NCI-H345 treated with DMSO at 0.1 percent for 48 hours (cell line): ENCODE measurements around the gene ITGA11.

Experiments
- DNase-seq: peaks from one replicate; lab custom pipeline; 2025; ENCODE audit not compliant: unreplicated experiment; lab: John Stamatoyannopoulos, UW

The ITGA11 gene

GRCh38 chr15:68447209-68447608 lies 15.2 kb upstream of the ITGA11 start:
- DNase-seq = no peak

- DNase-seq = no peak
Observed at GRCh38 chr15:68445351-68445750, 13.4 kb upstream of the ITGA11 start.

- DNase-seq = no peak
Observed at GRCh38 chr15:68444336-68444735, 12.4 kb upstream of the ITGA11 start.

GRCh38 chr15:68442903-68443302 lies 10.9 kb upstream of the ITGA11 start:
- DNase-seq = no peak

- DNase-seq = no peak
Observed at GRCh38 chr15:68442041-68442440, 10.1 kb upstream of the ITGA11 start.

- DNase-seq = no peak
Observed at GRCh38 chr15:68441045-68441743, 9.2 kb upstream of the ITGA11 start.

- no peak for DNase-seq
Observed at GRCh38 chr15:68440136-68440535, 8.2 kb upstream of the ITGA11 start.

GRCh38 chr15:68439506-68439905 lies 7.5 kb upstream of the ITGA11 start:
- DNase-seq = no peak

- no peak for DNase-seq
Observed at GRCh38 chr15:68436680-68437079, 4.7 kb upstream of the ITGA11 start.

- no peak for DNase-seq
Observed at GRCh38 chr15:68435966-68436365, 4.0 kb upstream of the ITGA11 start.

GRCh38 chr15:68434021-68434420 lies 2.1 kb upstream of the ITGA11 start:
- DNase-seq = no peak

GRCh38 chr15:68433551-68433950 lies 1.6 kb upstream of the ITGA11 start:
- no peak for DNase-seq

- no peak for DNase-seq
Observed at GRCh38 chr15:68432441-68433064, 590 bp upstream of the ITGA11 start.

GRCh38 chr15:68431037-68431791 lies 749 bp downstream of the ITGA11 start:
- DNase-seq = no peak

GRCh38 chr15:68430471-68431036 lies 1.4 kb downstream of the ITGA11 start:
- DNase-seq = no peak

- no peak for DNase-seq
Observed at GRCh38 chr15:68429691-68430470, 2.1 kb downstream of the ITGA11 start.

GRCh38 chr15:68428431-68428940 lies 3.5 kb downstream of the ITGA11 start:
- DNase-seq = no peak

- DNase-seq = no peak
Observed at GRCh38 chr15:68427963-68428362, 4.0 kb downstream of the ITGA11 start.

GRCh38 chr15:68427366-68427765 lies 4.6 kb downstream of the ITGA11 start:
- no peak for DNase-seq

- DNase-seq = no peak
Observed at GRCh38 chr15:68426116-68426515, 5.8 kb downstream of the ITGA11 start.
